GM21447 (cell line): ENCODE measurements around the gene IGSF8.

Experiments
- ATAC-seq: cut with Tn5 transposase; IDR thresholded peaks from one replicate; pipeline ENCODE4 v1.9.1; 2021; ENCODE audit not compliant: unreplicated experiment

Gene IGSF8

GRCh38 chr1:160090760-160091159 is 7.7 kb downstream of the IGSF8 start:
- ATAC-seq = no peak

GRCh38 chr1:160089883-160090282 is 8.5 kb downstream of the IGSF8 start:
- ATAC-seq = no peak

GRCh38 chr1:160087118-160087662 is 11.2 kb downstream of the IGSF8 start:
- no peak for ATAC-seq

GRCh38 chr1:160086456-160086892 is 11.9 kb downstream of the IGSF8 start:
- ATAC-seq = no peak

- ATAC-seq = no peak
Measured at GRCh38 chr1:160085686-160086455, 12.5 kb downstream of the IGSF8 start.

- ATAC-seq = no peak
Measured at GRCh38 chr1:160084771-160085321, 13.6 kb downstream of the IGSF8 start.

- ATAC-seq = peak; percentile 55
Measured at GRCh38 chr1:160083968-160084770, 14.2 kb downstream of the IGSF8 start.

- ATAC-seq = no peak
Measured at GRCh38 chr1:160082926-160083325, 15.5 kb downstream of the IGSF8 start.

- no peak for ATAC-seq
Measured at GRCh38 chr1:160082487-160082886, 15.9 kb downstream of the IGSF8 start.

- ATAC-seq = no peak
Measured at GRCh38 chr1:160081261-160081936, 17.0 kb downstream of the IGSF8 start, which contains the start of gene KCNJ9. Gene KCNJ9, plus strand, starts transcription at chr1:160081538. Its CDS starts 2,493 bp downstream, at chr1:160084031.

GRCh38 chr1:160080381-160081100 is 17.9 kb downstream of the IGSF8 start:
- ATAC-seq = no peak

GRCh38 chr1:160079448-160079847 is 19.0 kb downstream of the IGSF8 start:
- no peak for ATAC-seq

- no peak for ATAC-seq
Measured at GRCh38 chr1:160078512-160079195, 19.8 kb downstream of the IGSF8 start.

- no peak for ATAC-seq
Measured at GRCh38 chr1:160077486-160077885, 20.9 kb downstream of the IGSF8 start.

- no peak for ATAC-seq
Measured at GRCh38 chr1:160076295-160076694, 22.1 kb downstream of the IGSF8 start.

GRCh38 chr1:160075836-160076235 is 22.6 kb downstream of the IGSF8 start:
- no peak for ATAC-seq

- no peak for ATAC-seq
Measured at GRCh38 chr1:160074865-160075264, 23.6 kb downstream of the IGSF8 start.

GRCh38 chr1:160071289-160071688 is 27.1 kb downstream of the IGSF8 start:
- no peak for ATAC-seq

- no peak for ATAC-seq
Measured at GRCh38 chr1:160070243-160071163, 27.9 kb downstream of the IGSF8 start.
